GM19467 (cell line): ENCODE data around the gene MAST1.

ENCODE experiments used
- ATAC-seq: cut with Tn5 transposase; IDR thresholded peaks from one replicate; pipeline ENCODE4 v1.9.1; 2021; ENCODE audit warnings: mild to moderate bottlenecking, moderate library complexity; ENCODE audit not compliant: unreplicated experiment

Gene MAST1

GRCh38 chr19:12867120-12868099 is 29.1 kb downstream of the MAST1 start:
- no peak for ATAC-seq

- no peak for ATAC-seq
These were observed 30.3 kb downstream of the MAST1 start for GRCh38 chr19:12868540-12869112.

- ATAC-seq = no peak
These were observed 33.4 kb downstream of the MAST1 start for GRCh38 chr19:12871681-12872080.

DNA sequence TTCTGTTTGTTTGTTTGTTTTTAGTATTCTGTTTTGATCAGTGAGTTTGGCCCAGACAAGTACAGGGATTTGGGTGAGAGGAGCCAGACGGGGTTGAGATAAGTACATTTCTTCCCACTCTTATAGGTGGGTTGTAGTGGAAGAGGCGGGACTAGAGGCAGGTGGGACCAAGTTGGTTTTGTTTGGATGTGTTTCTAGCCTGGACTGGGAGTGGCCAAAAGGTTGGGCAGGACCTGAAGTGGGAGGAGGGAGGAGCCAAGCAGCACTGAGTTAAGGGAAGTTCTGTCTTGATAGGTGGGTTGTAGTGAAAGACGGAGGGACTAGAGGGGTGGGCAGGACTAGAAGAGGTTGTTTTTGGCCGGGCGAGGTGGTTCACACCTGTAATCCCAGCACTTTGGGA is 33.9 kb downstream of the MAST1 start:
- no peak for ATAC-seq

GRCh38 chr19:12872941-12873890 is 34.9 kb downstream of the MAST1 start:
- ATAC-seq = no peak

DNA sequence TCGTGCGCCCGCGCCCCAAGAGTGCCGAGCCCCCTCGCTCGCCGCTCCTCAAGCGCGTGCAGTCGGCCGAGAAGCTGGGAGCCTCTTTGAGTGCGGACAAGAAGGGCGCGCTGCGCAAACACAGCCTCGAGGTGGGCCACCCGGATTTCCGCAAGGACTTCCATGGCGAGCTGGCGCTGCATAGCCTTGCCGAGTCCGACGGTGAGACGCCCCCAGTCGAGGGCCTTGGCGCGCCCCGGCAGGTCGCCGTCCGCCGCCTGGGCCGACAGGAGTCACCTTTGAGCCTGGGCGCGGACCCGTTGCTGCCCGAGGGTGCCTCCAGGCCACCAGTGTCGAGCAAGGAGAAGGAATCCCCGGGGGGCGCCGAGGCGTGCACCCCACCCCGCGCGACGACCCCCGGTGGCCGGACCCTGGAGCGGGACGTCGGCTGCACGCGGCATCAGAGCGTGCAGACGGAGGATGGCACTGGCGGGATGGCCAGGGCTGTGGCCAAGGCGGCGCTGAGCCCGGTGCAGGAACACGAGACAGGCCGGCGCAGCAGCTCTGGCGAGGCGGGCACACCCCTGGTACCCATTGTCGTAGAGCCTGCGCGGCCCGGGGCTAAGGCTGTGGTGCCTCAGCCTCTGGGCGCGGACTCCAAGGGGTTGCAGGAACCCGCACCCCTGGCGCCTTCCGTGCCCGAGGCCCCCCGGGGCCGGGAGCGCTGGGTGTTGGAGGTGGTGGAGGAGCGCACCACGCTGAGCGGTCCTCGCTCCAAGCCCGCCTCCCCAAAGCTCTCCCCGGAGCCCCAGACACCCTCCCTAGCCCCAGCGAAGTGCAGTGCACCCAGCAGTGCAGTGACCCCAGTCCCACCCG is 35.8 kb downstream of the MAST1 start:
- no peak for ATAC-seq

DNA sequence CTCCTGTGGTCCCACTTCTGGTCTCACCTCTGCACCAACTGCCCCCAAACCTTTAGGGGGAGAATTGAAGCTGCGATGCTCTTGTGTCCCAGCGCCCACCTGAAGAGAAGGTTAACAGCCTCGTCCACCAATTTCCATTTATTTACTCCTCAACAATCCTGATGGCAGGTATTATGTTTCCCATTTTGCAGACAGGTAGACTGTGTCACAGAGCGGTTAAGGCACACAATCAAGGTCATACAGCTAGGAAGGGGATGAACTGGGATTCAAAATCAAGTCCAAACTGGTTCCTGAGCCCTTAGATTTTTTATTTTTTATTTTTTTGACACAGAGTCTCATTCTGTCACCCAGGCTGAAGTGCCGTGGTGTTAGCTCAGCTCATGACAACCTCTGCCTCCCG is 36.8 kb downstream of the MAST1 start:
- no peak for ATAC-seq

DNA sequence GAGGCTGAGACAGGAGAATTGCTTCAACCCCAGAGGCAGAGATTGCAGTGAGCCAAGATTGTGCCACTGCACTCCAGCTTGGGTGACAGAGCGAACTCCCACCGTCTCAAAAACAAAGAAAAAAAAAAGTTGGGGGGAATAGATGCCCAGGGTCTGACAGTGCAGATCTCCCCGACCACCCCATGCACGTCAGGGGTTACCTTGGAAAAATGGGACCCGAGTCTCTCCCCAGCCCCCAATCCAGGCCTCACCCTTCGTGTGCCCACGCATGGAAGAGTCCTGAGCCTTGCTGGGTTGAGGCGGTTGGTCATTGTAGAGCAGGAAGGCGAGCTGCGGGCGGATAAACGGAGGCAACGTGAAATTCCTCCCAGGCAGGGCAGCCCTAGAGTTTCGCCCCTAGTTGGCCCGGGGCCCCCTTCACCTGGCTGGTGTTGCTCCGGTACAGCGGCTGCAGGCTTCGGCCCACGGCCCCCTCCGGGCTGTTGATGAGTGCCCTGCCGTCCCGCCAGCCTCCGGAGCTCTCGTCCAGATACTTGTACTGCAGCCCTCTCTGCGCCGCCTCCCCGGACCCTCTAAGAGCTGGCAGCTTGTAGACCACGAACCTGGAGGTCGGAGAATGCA is 42.3 kb downstream of the MAST1 start:
- peak; percentile 9 for ATAC-seq

DNA sequence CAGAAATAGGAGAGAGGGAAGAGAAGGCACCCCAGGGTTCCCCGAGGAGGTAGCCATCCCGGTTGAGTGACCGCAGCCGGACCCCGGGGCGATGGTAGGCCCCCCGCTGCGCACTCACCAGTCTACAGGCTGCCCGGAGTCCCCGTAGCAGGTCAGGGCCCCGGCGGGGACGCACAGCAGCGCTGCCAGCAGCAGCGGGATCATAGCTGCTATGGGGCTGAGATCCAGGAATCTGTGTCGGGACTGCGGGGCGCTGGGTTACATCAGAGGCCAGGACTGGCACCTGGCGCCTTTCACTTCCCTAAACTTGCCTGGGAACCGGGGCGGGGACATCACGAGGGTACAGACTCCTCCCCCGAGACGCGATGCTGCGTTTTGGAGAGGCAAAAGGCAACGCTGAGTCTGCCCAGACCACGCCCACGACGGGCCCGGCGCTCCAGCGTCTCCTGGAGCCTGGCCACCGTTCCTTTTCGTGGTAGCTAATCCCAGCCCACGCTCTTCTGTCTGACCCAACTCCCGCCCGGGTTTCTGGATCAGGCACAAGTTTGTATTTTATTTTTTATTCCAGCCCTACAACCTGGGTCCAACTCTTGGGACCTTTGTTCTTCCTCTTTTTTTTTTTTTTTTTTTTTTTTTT is 43.0 kb downstream of the MAST1 start, which contains the start of gene DNASE2:
Gene DNASE2, minus strand, starts transcription at position 278 of the 637 bp plus-strand sequence. Its CDS starts 74 bp downstream, at position 204.
- peak; percentile 76 for ATAC-seq

DNA sequence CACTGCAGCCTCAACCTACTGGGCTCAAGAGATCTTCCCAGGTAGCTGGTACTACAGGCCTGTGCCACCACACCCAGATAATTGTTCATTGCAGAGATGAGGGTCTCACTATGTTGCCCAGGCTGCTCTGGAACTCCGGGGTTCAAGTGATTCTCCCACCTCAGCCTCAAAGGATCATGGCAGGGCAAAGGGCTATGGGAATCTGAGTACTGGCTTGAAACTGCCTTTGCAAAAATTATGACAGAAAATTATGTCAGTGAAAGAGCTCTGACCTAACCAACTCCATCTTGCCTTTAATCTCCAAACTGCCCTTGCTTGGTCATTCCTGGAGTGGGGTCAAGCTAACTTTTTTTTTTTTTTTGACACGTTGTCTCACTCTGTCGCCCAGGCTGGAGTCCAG is 44.3 kb downstream of the MAST1 start:
- no peak for ATAC-seq

DNA sequence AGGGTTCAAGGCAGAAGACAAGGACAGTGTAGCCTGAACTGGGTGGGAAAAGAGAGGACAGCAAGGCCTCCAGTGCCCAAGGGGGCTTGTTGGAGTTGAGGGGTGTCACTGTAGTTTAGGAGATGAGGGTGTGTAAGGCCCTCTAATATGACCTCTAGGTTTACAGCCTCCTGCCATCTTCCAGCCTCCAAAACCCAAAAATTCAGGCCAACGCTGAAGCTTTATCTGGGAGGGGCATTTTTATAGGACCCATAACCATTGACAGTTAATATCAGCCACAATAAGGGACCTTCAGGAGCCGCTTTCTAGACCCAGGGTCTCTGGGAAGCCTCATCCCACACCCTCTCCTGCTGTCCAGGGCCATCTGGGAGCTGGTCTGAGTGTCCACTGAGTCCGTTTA is 45.9 kb downstream of the MAST1 start:
- ATAC-seq = no peak

DNA sequence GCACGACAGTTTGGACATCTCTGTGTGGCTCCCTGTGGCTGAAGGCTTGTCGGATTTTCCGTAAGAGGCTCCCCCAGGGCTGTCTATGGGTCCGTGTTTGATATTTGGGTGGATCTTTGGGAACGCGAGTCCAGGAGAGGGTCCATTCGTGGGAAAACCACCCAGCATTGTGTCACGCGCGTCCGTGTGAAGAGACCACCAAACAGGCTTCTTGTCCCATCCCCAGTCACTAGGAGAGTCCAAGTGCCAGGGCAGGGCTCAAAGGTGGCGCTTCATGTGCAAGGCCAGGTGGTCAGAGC is 46.3 kb downstream of the MAST1 start:
- no peak for ATAC-seq

GRCh38 chr19:12884926-12885748 is 46.8 kb downstream of the MAST1 start:
- peak; percentile 34 for ATAC-seq

DNA sequence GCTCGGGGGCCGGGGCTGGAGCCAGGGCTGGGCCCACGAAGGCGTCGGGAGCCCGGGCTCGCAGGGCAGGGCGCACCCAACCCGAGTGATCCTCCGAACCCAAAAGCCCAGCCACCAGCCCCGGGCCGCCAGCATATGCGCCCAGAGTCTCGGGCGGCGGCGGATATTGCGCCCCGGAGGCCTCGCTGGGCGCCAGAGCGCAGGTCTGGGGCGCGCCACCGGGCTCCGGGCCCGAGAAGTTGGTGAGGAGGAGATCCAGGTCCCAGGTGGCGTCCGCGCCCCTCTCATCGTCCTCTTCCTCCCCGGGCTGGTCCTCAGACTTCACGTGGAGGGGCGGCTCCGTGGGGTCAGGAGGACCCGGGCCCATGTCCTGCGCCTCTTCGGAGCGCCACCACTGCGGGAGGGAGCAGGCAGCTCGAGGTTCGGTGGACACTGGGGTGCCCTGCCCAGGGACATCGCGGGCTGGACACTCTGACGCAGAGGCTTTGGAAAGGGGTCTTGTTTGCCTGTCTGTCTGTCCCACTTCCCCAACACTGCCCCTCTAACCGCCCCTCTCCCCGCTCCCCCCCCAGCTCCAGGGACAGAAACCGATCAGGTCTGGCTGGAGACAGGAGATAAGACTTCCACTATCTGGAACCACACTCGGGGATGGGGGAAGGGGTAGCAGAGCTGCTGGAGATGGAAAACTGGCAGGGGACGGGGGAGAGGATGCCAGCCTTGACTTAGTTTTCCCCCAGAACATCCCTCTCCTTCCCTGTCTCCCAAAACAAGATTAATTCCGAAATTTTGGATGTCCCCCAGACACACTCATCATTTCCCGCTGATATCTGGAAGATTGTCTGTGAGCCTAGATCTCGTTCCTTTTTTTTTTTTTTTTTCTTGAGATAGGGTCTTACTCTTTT is 47.7 kb downstream of the MAST1 start:
- ATAC-seq = no peak

DNA sequence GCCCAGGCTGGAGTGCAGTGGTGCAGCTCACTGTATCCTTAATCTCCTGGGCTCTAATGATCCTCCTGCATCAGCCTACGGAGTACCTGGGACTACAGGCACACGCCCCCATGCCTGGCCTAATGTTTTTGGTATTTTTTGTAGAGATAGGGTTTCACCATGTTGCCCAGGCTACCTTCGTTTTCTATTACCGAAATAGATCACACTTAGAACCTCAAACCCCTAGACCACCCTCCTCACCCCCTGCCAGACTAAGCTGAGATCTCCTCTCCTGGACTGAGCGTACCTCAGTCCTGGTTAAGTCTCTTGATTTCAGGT is 48.3 kb downstream of the MAST1 start:
- ATAC-seq = no peak

DNA sequence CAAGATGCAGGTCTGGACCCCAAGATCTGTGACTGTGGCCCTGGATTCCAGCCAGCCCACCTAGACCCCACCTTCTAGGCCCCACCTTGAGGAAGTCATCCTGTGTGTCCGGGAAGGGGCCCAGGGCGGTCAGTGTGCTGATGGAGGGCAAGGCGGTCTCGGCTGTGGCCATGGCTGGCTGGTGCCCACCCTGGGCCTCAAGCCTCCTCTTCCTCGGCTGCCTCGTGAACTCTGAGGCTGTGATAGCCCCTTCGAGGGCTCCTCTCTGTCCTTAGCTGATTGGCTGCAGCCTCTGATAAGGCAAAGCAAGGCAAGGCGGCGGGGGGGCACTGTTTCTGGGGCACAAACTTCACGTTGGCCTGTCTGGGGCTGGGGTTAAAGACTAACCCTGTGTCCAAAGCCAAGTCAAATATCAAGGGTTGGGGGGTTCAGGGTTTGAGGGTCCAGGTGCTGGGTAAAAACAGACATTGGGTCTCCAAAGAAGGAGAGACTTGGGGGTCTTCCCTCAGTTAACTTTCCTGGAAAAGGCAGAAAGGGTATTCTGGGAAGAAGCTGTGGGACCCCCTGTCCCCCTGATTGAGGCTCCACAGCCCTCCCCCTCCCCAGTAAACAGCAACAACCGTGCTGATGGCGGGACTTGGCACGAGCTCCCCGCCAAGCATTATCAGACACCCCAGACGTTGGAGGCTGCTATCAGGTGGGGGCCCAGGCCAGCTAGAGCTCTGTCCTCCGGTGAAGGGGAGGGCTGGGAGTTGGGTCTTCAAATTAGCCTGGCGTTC is 48.8 kb downstream of the MAST1 start, which contains the start of gene KLF1:
Gene KLF1, minus strand, starts transcription at position 233 of the 779 bp plus-strand sequence. Its CDS starts 61 bp downstream, at position 172.
- ATAC-seq = no peak
